ENCODE data around the gene DENND4C. TPM values are rescaled to one million over a fixed set of nuclear protein-coding genes. Genes with fewer than 3 reads are reported as not detected.

Gene DENND4C
- total RNA-seq, 1 experiment from 2014 or later = 26.6 TPM

GRCh38 chr9:19246891-19247290, 16.4 kb downstream of the DENND4C start:
- H3K4me1 Mint-ChIP-seq = peaks cover 43 to 45% of the 10 kb centered on the region in 2 experiments
- H4K20me1 ChIP-seq (ENCODE audit: control insufficient read depth, insufficient read depth, insufficient read length) = no peaks in the 10 kb centered on the region
- WGBS (ENCODE audit: extremely low coverage, insufficient read length, low lambda C conversion rate) = no CpG with 5 or more reads among the region's 3 CpGs

More at GRCh38 chr9:19246891-19247290, 16.4 kb downstream of the DENND4C start:
- no peak for DNase-seq
- Histone ChIP-seq H3K18ac (ENCODE audit: insufficient read length, low read depth, low read length) (no peak overlapping the region), H3T11ph (ENCODE audit: low read length) (no peak overlapping the region), H3K23me2 (ENCODE audit: insufficient read length, low read depth, low read length, poor library complexity, severe bottlenecking) (no peaks in the 10 kb centered on the region), H4K91ac (ENCODE audit: insufficient read length, low read depth, low read length) (no peak overlapping the region), H2BK20ac (ENCODE audit: low read depth, low read length, poor library complexity, severe bottlenecking) (no peak overlapping the region), H3K56ac (ENCODE audit: insufficient read length, low read depth, low read length) (no peak overlapping the region), H3K14ac (ENCODE audit: insufficient read depth, low read length) (no peak overlapping the region), H3K9me3 (ENCODE audit: control insufficient read depth, low read depth, low read length) (no peaks in the 10 kb centered on the region), H3K79me2 (ENCODE audit: insufficient read depth, low read length) (peaks cover 9% of the 10 kb centered on the region; the same call in 1 of the 2 replicates), H2AFZ (ENCODE audit: low read length) (no peak overlapping the region), H2BK120ac (ENCODE audit: low read depth, low read length, poor library complexity, severe bottlenecking) (no peak overlapping the region), H4K8ac (replicated peaks; ENCODE audit: insufficient read length, low read depth, low read length) (no peak overlapping the region), H2BK12ac (ENCODE audit: insufficient read length, low read depth, low read length) (no peak overlapping the region), H3K79me1 (ENCODE audit: insufficient read depth, low read depth, low read length, poor library complexity, severe bottlenecking) (peaks cover 11% of the 10 kb centered on the region), H3K23ac (ENCODE audit: insufficient read length, low read depth, low read length) (no peak overlapping the region), H2AK5ac (ENCODE audit: insufficient read length, low read length) (no peak overlapping the region), H3K4me2 (ENCODE audit: insufficient read depth, insufficient read length, low read length) (no peak overlapping the region), H3K9ac (ENCODE audit: extremely low read depth, insufficient read length, low read length) (no peak overlapping the region), H4K5ac (ENCODE audit: insufficient read length, low read depth, low read length) (no peak overlapping the region), H2BK5ac (ENCODE audit: insufficient read length, low read length) (no peak overlapping the region), H2BK15ac (ENCODE audit: low read depth, low read length) (no peak overlapping the region), H3K4ac (ENCODE audit: low read depth, low read length) (no peak overlapping the region), H3K27me3 (ENCODE audit: insufficient read depth, low read length) (no peaks in the 10 kb centered on the region), H3K27ac (ENCODE audit: insufficient read length, low read depth, low read length) (no peak overlapping the region), H3K4me1 (ENCODE audit: insufficient read depth, low read length) (no peaks in the 10 kb centered on the region; the same call in 1 of the 2 replicates)
- H3K9me3 Mint-ChIP-seq = no peaks in the 10 kb centered on the region
- H3K4me3 Mint-ChIP-seq = no peak overlapping the region
- no peaks in the 10 kb centered on the region for H3K27me3 Mint-ChIP-seq (ENCODE audit: low read depth)
- peak overlapping the region in 1 of 3 experiments; percentile 25; a peak in 2 of 7 replicates for H3K27ac Mint-ChIP-seq
- peaks cover 0 to 16% (median 11%) of the 10 kb centered on the region in 3 experiments; a peak in 5 of 7 replicates for H3K36me3 Mint-ChIP-seq (ENCODE audit: insufficient read depth in 1 of 3, low read depth in 3 of 3)
- TF ChIP-seq CTCF (conservative IDR thresholded peaks at IDR 0.05) = no peak

Data from H9 (cell line).